KG1 (cell line): ENCODE results near the gene WDR59.
"Not testable (repeated sequence)": the region's sequence is repeated elsewhere in the genome, so short reads cannot be mapped to it uniquely, and the experiment has no call there.

Experiments
- DNase-seq: peaks from one replicate; lab custom pipeline; 2025; lab: John Stamatoyannopoulos, UW

Gene WDR59

GRCh38 chr16:74850027-74850426 lies 134.9 kb downstream of the WDR59 start:
- no peak for DNase-seq

GRCh38 chr16:74847202-74847601 lies 137.7 kb downstream of the WDR59 start:
- DNase-seq = no peak

DNA sequence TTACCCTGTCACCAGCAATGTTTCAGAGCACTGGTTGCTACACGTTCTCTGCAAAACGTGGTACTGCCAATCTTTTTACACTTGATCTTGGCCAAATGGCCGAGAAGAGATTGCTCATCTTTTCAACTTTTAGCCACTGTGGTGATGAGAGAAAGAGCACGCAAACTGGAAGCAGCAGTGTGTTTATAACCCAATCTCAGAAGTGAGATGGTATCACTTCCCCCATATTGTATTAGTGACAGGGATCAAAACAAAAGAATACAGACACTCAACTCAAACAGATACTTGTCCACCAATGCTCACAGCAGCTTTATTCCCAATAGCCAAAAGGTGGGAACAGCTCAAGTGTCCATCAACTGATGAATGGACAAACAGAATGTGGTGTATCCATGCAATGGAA lies 138.2 kb downstream of the WDR59 start:
- DNase-seq = no peak

DNA sequence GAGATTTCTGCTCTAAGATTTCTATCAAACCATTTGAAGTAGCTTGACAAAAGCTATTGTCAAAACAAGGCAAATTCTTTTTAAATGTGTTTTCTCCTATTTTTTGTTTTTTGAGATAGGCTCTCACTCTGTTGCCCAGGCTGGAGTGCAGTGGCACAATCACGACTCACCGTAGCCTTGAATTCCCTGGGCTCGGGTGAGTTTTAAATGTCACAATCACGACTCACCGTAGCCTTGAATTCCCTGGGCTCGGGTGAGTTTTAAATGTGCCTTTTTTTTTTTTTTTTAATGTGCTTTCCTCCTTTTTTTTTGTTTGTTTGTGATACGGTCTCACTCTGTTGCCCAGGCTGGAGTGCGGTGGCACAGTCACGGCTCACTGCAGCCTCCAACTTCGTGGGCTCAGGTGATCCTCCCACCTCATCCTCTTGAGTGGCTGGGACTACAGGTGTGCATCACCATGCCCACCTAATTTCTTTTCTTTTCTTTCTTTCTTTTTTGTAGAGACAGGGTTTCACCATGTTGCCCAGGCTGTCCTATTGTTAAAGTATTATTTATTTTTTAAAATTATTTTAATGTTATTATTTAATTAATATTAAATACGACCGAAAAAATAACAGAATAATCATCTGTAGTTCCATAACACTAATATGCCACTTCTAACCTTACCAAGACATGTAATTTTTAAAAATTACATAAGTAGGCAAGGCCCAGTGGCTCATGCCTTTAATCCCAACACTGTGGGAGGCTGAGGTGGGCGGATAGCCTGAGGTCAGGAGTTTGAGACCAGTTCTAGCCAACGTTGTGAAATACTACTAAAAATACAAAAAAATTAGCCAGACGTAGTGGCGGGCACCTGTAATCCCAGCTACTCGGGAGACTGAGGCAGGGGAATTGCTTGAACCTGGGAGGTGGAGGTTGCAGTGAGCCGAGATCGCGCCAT lies 140.6 kb downstream of the WDR59 start:
- no peak for DNase-seq

DNA sequence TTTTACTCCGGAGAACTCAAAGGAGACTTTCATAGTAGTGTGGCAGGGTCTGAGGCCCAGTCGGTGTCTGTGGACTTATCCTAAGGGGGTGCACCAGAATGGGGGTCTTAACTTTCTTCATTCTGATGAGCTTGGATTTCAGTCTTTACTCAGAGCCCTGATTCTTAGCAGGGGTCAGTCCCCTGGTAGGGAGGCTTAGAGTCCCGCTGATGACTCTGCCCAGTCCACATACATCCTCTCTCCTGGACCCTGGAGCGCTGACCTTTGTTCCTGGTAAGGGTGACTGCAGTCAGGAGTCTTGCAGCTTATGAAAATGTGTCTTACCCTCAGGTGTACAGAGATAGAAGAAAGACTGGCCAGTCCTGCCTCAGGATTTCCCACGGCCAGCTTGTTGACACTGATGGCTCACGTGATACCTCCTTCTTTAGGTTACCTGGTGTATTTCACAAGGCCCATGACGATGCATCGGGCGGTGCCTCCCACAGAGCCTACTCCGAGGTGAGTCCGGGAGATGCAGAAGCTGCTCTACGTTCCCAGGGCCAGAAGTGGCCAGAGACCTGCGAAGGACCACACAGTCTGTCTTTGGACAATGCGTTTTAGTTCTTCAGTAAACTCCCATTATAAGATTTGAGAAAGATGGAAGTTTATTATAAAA lies 141.4 kb downstream of the WDR59 start:
- not testable (repeated sequence) for DNase-seq

DNA sequence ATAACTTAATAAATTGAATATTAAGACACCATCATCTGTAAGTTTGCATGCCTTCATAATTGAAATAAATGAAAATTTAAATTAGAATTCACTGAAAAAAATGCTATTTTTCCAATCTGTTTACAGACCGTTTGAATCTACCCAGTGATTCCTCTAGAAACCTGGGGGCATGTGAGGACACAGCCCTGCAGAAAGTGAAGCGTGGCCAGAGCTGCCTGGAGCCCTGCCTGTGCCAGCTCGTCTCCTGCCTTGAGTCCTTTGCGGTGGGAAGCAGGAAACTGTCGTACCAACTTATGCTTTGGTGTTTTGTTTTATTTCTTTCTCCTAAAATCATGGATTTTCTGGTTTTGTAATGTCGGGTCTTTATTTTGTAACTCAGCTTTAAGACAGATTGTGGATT lies 142.5 kb downstream of the WDR59 start:
- DNase-seq = no peak

DNA sequence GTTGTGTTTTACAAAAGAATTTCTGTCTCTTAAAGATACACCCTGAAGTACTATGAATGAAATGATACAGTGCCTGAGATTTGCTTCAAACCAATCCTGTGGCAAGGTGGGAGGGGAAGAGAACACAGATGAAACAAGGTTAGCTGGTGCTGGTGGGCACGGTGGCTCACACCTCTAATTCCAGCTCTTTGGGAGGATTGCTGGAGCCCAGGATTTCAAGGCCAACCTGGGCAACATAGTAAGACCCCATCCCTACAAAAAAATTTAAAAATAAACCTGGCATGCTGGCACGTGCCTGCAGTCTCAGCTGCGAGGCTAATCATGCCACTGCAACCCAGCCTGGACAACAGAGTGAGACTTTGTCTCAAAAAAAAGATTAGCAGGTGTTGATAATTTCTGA lies 143.0 kb downstream of the WDR59 start:
- no peak for DNase-seq

DNA sequence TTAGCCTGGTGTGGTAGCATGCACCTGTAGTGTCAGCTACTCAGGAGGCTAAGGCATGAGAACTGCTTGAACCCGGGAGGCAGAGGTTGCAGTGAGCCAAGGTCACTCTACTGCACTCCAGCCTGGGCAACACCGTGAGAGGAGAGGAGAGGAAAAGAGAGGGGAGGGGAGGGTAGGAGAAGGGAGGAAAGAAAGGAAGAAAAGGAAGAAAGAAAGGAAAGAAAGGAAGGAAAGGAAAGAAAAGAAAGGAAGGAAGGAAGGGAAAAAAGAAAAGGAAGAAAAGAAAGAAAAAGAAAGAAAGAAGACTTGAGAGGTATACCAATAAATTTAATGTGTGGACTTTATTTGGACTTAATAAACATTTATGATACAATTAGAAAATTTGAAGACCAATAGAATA lies 143.5 kb downstream of the WDR59 start:
- no peak for DNase-seq

DNA sequence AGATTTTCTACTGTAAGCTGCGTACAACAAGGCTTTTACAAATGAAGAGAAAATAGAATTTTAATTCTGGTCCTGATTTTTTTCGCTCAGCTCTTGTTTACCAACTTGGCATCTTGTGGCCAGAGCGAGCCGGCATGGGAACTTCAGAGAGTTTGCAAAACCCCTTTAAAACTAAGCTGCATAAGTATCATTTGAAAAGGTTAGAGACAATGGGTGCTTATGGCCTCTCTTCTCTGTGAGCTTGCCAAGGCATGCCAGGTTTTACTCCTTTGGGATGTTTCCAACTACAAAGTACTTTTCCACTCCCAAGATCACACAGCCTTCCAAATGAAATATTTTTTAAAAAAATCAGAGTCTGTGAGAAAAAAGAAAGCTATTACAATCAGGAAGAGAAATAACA lies 147.9 kb downstream of the WDR59 start:
- DNase-seq = no peak

DNA sequence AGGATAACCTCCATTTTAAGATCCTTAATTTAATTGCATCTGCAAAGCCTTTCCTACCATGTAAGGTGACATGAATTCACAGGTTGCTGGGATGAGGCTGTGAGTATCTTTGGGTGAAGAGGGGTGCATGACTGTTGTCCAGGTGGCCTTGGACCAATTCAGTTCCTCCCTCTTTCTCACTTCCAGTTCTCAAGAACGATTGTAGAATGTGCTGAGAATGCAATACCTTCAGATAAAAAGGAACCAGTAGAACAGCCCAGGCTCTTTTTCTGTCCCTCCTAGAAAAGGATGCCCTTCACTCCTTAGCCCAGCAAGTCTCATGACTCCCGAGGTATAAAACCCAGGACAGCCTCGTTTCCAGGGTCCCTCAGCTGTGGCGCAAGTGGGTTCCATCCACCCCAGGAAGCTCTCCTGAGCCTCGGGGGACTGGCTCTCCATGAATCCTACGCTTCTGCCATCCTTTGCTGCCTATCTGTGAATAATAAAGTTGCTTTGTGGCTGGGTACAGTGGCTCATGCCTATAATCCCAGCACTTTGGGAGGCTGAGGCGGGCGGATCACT lies 148.7 kb downstream of the WDR59 start:
- DNase-seq = no peak

- DNase-seq = no peak
Observed at GRCh38 chr16:74832228-74832627, 152.7 kb downstream of the WDR59 start.

GRCh38 chr16:74831467-74831866 lies 153.5 kb downstream of the WDR59 start:
- no peak for DNase-seq

- no peak for DNase-seq
Observed at GRCh38 chr16:74830648-74831047, 154.3 kb downstream of the WDR59 start.

GRCh38 chr16:74829637-74830036 lies 155.3 kb downstream of the WDR59 start:
- no peak for DNase-seq

- DNase-seq = no peak
Observed at GRCh38 chr16:74825941-74826340, 159.0 kb downstream of the WDR59 start.

- DNase-seq = no peak
Observed at GRCh38 chr16:74825016-74825415, 159.9 kb downstream of the WDR59 start.
